NCI-H82 (cell line): ENCODE results near the gene CACNA2D1.
"Not testable (repeated sequence)": the region's sequence is repeated elsewhere in the genome, so short reads cannot be mapped to it uniquely, and the experiment has no call there.

ENCODE experiments used
- DNase-seq: peaks from one replicate; lab custom pipeline; 2025; lab: John Stamatoyannopoulos, UW

Gene CACNA2D1

DNA sequence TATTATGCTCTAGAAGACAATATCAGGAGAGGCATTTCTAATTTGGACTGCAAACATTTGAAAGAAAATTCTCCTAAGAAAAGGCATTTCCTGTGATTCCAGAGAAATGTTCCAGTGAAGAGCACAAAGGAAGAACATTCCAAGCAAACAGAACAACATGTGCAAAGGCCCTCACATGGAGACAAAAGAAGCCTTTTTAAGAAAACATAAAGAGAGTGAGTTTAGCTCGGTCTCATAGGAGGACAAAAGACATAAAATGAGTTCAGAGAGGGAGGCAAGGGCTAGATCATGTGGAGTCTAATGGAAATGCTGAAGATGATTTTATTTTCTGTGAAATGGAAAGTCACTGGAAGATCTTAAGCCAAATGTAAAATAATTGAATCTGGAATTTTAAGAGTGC is 404.0 kb downstream of the CACNA2D1 start:
- no peak for DNase-seq

DNA sequence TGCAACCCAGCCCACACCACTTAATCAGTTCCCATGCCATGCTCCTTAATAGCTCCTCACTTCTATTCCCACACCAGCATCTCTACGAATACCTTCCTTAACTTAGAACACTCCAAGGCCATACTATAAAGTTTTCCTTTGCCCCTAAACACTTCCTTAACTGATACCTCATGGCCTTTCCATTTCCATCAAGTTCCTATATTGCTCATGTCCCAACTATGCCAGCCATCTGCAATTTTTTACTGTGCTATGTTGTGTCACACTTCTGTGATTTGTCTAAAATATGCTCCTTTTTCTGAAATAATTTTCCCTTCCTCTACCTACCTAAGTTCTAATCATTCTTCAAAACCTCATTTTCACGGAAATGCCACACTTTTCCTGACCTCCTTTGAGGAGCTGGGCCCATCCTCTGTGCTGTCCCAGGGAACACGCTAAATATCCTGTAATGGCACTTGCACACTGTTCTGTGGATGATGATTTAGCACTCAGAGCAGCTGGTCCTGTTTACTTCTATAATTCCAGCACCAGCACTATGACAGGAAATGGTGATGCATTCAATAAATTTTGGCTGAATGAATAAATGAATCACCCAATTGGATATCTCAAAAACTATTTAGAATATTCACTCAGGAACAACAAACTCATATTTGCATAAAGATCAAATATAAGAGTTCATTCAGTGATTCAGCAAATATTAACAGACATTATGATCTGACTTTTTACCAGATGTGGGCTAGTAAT is 407.3 kb downstream of the CACNA2D1 start:
- DNase-seq = no peak

DNA sequence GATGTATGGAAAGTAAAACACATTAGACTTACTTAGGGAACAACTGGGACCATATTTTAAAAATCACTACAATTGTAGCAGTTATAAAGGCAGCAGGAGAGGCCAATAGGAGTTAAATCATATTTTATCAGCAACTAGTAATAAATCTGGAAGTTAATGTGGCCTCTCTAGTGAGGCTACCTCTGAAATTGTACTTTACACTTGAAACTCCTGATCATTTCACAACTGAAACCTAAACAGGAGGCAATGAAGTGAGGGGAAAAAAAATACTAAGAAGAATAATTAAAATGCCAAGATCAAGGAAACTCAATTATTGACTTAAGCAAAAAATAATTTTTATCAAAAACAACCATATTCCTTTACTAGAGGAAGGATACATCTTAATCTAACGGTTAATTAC is 408.1 kb downstream of the CACNA2D1 start:
- DNase-seq = no peak

DNA sequence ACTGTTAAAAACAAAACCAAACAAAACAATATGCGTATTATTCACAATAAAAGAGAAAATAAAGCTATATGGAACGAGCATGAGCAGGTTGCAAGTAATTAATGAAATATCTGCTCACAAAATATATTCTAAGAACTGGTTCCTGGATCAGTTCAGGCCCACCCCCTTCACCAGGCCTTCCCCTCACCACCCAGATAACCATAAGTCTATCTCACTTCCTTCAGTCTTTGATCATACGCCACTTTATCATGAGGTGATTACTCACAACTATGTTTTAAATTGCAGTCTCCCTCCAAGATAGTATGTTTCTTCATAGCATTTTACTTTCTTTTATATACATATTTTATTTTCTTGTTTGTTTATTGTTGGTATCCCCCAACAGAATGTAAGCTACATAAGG is 410.7 kb downstream of the CACNA2D1 start:
- DNase-seq = no peak

DNA sequence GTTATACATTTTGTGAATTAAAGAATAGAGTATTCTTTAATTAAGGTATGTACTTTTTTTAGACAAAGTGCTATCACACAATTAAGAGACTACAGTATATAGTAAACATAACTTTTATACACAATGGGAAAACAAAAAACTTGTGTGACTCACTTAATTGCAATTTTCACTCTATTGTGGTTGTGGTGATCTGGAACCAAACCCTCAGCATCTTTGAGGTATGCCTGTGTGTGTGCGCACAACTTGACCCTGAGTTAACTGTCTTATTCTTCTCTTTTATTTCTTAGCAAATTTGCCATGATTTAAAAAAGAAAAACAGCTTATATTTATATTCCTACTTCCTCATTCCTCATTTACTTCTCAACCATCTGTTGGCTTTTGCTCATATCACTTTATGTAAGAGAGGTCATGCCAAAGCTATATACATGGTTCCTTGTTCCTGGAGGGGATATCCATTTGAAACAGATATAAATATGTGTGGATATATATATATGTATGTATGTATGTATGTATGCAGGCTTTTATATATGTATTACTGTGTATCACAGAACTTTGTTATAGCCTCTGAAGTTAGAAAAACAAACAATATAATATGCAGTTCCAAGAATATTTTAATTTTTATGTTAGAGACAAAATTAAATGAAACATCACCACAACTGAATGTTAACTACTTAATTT is 414.2 kb downstream of the CACNA2D1 start:
- DNase-seq = no peak

DNA sequence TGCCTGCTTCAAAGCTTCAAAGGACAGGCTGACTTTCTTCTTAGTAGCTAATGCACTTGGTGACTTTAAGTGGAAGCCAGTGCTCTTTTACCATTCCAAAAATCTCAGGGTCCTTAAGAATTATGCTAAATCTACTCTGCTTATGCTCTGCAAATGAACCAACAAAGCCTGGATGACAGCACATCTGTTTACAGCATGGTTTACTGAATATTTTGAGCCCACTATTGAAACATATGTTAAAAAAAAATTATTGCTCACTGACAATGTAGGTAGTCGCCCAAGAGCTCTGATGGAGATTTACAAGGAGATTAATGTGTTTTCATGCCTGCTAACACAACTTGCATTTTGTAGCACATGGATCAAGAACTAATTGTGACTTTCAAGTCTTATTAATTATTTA is 415.5 kb downstream of the CACNA2D1 start:
- DNase-seq = no peak

DNA sequence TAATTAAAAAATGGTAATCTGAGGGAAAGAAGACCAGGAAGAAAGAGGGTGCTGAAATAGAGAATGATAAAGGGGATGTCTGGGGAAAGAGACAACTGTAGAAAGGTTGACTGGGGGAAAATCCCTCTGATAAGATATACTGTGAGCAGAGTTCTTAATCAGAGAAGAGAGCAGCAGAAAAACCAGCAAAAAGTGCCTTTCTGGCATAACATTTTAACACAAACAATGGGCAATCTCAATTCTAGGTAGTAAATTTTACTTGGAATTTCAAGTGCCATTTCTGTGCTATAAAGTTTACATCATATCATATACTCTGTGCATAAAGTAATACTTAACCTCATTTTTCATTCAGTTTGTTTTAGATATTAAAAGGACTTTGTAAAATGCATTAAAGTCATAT is 421.9 kb downstream of the CACNA2D1 start:
- DNase-seq = no peak

DNA sequence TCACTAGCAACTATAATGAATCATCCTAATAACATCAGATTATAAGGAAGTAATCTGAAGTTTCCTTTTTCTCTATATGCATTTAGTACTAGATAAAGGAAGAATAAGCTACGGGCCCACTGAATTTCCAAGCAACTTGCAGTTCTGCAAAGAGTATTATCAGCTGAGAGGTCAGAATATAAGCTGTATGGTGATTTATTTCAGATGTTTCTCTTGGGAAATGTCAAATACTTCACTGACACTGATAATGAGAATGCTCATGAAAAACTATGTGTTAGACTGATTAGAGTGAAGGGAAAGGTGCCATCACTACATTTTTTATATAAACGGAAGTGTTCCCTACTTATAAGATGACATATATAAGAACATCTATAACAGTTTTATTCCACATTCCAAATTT is 422.5 kb downstream of the CACNA2D1 start:
- no peak for DNase-seq

DNA sequence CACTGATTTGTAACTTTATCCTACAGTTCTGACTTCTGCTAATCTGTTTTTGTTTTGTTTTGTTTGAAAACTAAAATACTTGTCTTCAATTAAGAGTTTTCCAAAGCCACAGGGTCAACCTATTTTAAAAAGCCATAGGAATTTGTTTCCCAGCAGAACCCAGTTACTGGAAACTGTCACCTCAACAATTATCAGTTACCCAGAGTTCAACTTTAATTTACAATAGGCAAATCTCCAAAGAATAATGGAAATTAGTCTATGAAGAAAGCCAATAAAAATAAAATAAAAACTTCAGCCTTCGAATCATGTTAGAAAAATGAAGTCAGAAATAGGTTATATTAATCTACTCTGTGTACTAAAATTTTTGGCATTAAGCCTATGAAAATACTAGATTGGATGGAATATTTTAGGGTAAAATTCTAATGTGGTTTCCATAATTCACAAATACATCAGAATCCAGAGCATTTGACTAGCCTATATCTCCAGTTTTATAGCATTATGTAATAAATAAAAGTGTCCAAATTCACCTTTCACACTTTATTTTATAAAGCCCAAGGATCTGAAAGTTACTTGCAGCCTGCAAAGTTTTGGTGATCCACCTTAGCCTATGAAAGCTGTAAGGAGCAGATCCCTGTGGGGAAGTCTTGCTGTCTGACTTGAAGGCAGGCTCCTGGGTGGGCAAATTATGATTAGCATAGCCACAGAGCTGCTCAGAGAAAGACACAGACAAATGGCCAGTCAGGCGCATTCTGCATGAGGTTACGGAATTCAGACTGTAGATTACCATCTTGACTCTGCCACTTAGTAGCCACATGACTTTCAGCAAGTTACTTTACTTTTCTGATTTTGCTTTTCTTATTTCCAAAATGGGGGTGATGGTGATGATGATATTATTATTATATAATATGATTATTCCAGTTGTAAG is 423.8 kb downstream of the CACNA2D1 start:
- DNase-seq = no peak

DNA sequence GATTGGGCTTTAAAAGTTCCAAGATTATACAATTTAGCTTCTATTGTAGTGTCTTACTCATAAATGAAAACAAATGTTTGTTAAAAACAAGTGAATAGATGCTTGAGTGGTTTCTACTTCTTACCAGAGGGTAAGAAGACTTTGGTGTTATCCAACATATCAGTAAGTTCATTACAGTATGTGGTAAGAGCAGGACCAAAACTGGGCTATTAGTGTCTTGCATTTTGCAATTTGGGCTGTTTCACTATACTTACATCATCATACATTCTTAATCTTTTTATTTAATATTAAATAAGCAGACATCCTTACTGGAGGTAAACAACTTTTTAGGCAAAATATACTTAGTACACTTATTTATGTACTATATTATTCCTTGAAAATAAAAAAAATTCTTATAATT is 425.4 kb downstream of the CACNA2D1 start:
- no peak for DNase-seq

DNA sequence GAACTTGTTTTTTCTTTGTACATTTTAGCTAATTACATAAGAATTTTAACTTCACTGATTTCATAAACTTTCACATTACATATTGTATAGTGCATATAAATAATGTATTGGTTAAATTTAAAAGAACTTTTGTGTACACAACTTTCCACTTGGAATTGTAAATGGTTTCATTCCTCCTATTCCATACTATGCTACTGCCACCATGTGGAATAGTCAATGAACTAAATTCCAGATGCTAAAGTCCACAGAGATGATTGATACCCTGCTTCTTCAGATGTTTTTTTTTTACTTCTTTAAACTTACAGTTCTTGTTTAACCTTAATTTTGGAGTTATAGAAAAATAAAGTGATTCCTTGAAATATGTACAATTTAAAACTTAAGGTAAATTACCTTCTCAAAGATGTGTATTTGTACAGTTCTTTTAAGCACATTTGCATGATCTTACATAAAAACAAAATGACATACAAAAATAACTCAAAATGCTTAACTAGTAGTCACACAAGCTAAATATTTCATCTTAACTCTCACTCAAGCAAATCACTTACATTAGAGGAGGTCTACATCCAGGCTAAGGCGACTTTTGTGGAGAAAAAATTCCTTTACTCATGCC is 426.1 kb downstream of the CACNA2D1 start:
- peak; percentile 45 for DNase-seq

DNA sequence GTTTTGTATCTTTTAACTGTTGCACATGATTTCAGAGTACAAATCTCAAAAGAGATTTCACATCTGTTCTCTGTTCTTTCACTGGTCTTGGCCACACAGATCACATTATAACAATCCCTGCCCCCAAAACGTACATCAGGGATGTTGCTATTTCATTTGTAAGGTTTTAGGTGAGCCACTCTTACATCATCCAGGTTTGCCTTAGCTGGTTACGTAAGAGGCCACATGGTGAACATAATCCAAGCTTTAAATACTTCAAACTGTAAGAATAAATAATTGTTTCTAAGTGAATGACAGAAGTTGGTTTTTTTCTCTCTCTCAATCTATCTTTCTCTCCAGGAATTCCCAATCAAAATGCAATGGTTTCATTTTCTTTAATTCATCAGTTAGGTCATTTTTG is 427.8 kb downstream of the CACNA2D1 start:
- DNase-seq = peak; percentile 28

DNA sequence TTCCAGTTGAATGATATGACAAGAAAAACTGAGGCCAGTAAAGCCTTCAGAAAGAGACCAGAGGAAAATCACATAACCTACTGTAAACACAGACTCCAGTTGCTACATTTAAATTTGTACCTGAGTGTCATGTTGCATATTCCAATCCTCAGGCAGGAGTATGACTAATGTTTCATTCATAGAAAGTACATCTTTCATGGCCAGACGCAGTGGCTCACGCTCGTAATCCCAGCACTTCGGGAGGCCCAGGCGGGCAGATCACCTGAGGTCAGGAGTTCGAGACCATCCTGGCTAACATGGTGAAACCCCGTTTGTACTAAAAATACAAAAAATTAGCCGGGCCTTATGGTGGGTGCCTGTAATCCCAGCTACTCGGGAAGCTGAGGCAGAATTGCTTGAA is 429.0 kb downstream of the CACNA2D1 start:
- not testable (repeated sequence) for DNase-seq

DNA sequence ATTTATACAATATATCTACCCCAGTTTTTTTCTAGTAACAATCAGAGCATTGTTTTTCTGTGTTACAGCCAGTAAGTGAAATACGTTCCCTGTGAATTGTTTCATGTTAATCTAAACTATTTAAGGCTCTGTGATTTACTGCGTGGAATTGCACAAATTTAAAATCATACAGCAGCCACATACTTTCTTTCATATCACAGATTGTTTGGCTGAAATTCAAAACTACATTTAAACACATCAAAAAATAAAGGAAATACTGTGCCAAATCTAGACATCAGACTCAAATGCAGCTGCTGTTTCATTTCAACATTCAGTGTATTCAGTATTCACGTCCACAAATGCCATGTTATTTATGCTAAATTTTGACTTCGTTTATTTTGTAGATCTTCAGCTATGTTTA is 431.1 kb downstream of the CACNA2D1 start:
- DNase-seq = no peak

DNA sequence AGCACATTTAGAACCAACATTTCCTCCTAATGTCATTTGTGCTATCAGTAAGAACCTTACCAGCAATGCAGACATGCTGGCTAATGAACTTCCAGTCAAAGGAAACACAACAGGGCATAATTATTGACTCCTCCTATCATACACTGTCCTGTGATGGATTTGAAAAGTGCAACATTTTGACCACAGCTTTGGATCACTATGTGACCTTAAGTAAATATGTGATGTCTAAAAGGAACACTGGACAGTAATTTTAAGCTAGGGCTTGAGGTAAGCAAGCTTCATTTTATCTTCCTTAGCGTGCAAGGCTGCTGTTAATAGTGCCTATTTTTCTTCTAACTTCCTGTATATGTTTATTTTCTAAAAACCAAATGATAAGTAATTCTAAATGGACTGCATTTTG is 433.2 kb downstream of the CACNA2D1 start:
- DNase-seq = no peak

DNA sequence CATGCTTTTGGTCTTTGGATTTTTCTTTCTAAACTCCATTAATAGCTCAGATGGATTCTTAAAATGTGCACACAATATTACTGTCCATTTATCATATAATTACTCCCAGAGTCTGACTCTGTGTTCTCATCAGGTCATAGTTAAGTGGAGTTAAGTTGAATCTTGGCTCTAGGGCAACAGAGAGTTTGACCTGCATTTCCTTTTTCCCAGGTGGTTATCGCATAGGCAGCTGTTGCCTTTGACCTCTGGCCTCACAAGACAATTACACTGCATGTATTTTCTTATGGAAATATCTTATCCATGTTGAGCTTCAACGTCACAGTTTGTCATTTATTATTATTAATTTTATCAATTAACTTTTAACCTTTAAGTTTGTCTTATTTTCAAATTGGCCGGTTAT is 436.3 kb downstream of the CACNA2D1 start:
- no peak for DNase-seq

DNA sequence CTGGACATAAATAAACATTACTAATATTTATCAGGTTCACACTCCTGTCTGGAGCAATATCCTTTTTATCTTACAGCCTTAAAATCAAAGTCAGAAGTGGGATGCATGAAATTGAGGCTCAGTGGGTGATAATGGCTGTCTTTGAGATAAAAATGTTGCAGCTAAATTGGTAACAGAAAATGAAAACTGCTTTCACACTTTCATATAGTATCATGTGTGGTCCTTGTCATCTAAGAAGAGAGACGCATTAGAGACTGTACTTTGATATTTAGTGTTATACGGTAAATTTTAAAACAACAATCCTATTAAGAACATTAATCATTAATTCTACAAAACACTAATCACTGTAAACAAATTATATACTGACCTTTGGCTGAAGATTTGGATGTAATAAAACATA is 438.5 kb downstream of the CACNA2D1 start:
- DNase-seq = no peak

DNA sequence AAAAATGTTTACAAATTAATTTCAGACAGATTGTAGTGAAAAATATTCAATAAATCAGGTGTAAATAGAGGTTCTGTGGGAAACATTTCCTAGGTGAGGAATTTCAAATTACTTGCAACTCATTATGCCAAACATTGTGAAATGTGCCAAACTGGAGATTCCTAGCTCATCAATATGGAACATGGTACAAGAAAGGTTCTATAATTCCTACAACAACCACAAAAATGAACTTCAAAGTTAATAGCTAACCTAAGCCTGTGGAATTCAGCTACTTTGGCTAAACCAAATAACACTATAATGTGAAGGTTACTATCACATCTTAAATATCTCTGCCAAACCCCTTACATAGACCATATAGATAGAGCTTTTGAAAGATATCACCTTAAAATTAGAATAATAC is 450.4 kb downstream of the CACNA2D1 start:
- no peak for DNase-seq

DNA sequence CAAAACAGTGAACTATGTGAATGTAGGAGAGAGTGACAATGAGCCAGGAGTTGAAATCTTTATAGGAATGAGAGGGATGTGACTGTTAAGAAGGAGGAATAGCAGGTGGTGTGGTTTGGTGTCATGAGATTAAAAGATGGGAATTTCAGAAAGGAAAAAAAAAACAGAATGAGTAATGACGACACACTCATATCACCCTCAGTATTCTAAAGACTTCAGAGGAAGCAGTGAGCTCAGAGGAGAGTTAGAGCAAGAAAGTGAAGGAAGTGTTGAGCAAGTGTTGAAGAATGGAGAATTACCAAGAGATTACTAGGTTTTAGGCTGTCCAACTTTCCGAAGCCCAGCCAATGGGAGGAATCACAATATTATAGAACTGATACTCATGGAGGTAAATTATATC is 453.2 kb downstream of the CACNA2D1 start:
- DNase-seq = no peak

DNA sequence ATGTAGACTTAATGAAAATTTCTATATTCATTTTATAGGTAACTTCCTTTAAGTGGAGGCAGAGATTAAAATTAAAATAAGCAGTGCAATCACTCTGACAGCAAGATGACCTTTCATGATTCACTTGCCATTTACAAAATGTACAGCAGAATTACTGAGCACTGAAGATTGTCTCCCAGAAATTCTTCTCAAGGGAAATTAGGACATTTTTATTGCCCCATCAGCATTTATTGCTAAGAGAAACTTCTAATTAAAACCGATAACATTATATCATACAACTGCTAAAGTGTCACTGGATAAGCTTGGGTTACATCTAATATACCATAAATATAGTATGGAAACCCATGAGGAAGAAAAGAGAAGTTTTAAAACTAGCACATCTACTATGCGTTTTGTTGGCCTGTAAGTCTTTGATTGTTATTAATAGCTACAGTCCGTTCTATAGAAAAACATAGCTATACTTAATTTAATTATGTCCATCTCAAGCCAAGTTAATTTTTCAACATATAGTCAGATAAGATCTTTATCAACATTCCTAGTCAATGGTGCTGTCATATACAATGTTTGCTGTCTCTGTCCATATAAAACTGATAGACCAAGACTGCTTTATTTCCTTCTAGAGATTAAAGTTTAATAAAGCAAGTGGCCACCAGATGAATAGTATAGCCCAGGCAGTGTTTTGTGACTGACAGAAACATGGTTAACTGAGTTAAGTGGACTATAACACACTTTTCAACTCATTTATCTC is 456.7 kb downstream of the CACNA2D1 start:
- no peak for DNase-seq

DNA sequence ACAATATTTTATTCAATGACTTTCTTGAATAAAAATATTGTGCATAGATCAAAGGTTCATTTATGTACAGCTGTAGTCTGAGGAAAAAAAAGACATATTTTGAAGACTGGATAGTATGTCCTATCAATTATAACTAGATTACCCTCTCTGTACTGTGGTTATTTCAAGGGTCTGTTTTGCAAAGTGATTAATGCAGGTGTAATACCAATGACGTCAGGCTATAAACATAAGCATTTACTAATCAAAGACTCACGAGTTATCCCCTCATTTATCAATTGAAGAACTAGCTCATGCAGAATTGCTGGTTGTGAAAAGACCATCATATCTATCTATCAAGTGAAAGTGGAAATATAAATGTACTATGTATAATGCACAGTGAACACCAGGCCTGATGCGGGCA is 460.2 kb downstream of the CACNA2D1 start:
- DNase-seq = no peak

DNA sequence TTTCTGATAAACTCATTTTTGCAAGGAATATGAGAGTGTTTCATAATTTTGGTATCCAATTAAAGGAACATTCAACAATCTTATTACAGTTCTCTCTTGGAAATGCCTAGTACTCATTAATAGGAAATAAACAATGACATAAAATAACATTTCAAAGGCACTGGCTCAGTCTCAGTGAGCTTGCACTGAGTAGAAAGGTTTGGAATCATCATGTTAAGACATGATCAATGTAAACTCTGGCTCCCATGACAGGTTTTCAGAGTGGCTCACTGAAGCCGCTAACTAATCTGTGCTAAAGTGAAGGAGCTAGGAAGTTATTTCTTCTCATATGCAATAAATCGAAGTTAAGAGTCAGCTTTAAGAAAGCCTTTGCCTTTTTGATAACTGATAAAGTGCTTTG is 470.5 kb downstream of the CACNA2D1 start:
- DNase-seq = peak; percentile 3
